ENCODE data around the gene ZNF621.

DNA sequence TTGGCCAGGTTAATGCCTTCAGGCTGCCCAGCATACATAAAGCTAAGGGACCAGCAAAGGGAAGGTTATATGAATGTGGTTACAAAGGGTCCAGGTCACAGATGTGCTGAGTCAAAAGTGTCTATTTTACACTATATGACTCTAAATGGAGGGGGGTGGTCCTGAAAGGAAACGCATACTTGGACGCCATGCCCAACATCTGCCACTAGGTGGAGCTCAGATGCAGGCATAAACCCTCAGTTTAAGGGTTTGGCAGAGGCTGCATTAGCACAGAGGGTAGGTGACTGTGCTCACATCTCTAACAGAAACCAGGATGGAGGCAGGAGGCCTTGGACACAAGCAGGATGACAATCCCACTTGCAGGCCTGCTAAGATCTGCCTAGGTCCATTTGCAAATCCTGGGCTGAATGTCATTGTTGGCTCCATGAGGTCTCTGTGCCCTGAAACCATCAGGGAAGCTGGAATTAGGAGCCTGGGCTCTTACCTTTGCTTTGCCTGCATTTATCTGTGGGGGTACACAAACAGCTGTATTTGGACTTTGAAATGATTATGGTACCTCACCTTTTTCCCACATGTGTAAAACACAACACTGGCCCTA, 55.8 kb downstream of the ZNF621 start:
- TF ChIP-seq, protein P1, sequence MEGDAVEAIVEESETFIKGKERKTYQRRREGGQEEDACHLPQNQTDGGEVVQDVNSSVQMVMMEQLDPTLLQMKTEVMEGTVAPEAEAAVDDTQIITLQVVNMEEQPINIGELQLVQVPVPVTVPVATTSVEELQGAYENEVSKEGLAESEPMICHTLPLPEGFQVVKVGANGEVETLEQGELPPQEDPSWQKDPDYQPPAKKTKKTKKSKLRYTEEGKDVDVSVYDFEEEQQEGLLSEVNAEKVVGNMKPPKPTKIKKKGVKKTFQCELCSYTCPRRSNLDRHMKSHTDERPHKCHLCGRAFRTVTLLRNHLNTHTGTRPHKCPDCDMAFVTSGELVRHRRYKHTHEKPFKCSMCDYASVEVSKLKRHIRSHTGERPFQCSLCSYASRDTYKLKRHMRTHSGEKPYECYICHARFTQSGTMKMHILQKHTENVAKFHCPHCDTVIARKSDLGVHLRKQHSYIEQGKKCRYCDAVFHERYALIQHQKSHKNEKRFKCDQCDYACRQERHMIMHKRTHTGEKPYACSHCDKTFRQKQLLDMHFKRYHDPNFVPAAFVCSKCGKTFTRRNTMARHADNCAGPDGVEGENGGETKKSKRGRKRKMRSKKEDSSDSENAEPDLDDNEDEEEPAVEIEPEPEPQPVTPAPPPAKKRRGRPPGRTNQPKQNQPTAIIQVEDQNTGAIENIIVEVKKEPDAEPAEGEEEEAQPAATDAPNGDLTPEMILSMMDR (IDR thresholded peaks at IDR 0.05), result peak; percentile 78 to 92 (median 86)
- no peak for TF ChIP-seq POLR2A (IDR thresholded peaks at IDR 0.05)
